Lower leg skin (tissue), 4 donors: ENCODE results near the gene KCNN4. TPM values are rescaled to one million over a fixed set of nuclear protein-coding genes. Genes with fewer than 3 reads are reported as not detected.
A peak's percentile ranks its signal among the peaks of the same experiment; 100 is the strongest.

ENCODE experiments used
- DNase-seq, 2 donors: peaks; one replicate each; pipeline ENCODE4 v3.0.0-alpha.2; 2019; ENCODE audit warnings: low spot score in 2 of 2
- H3K4me3 ChIP-seq: fragments of 200-600 bp; sonication (generic); 2 replicates; pipeline ENCODE4 v1.5.1; 2017; ENCODE audit warnings: mild to moderate bottlenecking, low read depth; ENCODE audit not compliant: poor library complexity, severe bottlenecking
- CTCF ChIP-seq, 3 donors: fragments of 450-650 bp; IDR thresholded peaks; one replicate each; pipeline ENCODE4 v1.5.1; 2016; ENCODE audit warnings: antibody characterized with exemption in 3 of 3, mild to moderate bottlenecking in 3 of 3, moderate library complexity in 2 of 3
- POLR2A ChIP-seq, 2 donors: fragments of 450-650 bp; IDR thresholded peaks; one replicate each; pipeline ENCODE4 v1.6.1; 2016 to 2017; ENCODE audit warnings: antibody characterized with exemption in 2 of 2, mild to moderate bottlenecking in 1 of 2, moderate library complexity in 1 of 2
- WGBS, 2 donors: methylation state at CpG; one replicate each; pipeline ENCODE4 v1.1.5; 2018; 5-methylcytosine and 5-hydroxymethylcytosine counted together
- intact Hi-C: fragments of 100-400 bp; cut with DNase I; formaldehyde crosslinking; loops from one replicate; pipeline ENCODE4 v1.15.0; 2023; ENCODE audit warnings: low total_unique reads
- total RNA-seq, 4 donors: library from RNA; depleted of rRNA; stranded (reverse); fragments of >200 nt; gene quantifications; one replicate each; pipeline ENCODE4 v1.1.0, GENCODE V29; 2016

The KCNN4 gene
- total RNA-seq, 4 donors from 2014 or later: 19.9 to 69.5 (median 49.2) TPM

- intact Hi-C loops: no loop called here
- peak in 1 of 2 donors; percentile 83 for DNase-seq
- TF ChIP-seq POLR2A (IDR thresholded peaks at IDR 0.05) (no peak), CTCF (IDR thresholded peaks at IDR 0.05) (no peak)
- no peak overlapping the region for H3K4me3 ChIP-seq
- WGBS, 2 donors: 45 to 59% methylated on average over 6 of the region's 6 CpGs
These were observed 18.8 kb upstream of the KCNN4 start for GRCh38 chr19:43799502-43800142.

GRCh38 chr19:43798546-43799409 is 18.0 kb upstream of the KCNN4 start:
- intact Hi-C loops: no loop called here
- 17 to 18% methylated on average over 35 to 59 of the region's 70 CpGs for WGBS, 2 donors
- peak overlapping the region; percentile 12 for H3K4me3 ChIP-seq
- TF ChIP-seq CTCF (IDR thresholded peaks at IDR 0.05): no peak
- no peak for TF ChIP-seq POLR2A (IDR thresholded peaks at IDR 0.05)
- peak; percentile 53 to 91 for DNase-seq

- 59% methylated on average over 5 of the region's 5 CpGs; no CpG with 5 or more reads in 1 of the 2 donors for WGBS, 2 donors
- intact Hi-C loops: no loop called here
- TF ChIP-seq POLR2A (IDR thresholded peaks at IDR 0.05) (no peak), CTCF (IDR thresholded peaks at IDR 0.05) (no peak)
- no peak overlapping the region for H3K4me3 ChIP-seq
- no peak for DNase-seq
These were observed 17.3 kb upstream of the KCNN4 start for GRCh38 chr19:43798026-43798545.

GRCh38 chr19:43797556-43797955 is 16.8 kb upstream of the KCNN4 start:
- peak in 1 of 2 donors; percentile 77 for DNase-seq
- intact Hi-C loops: no loop called here
- H3K4me3 ChIP-seq: no peak overlapping the region
- WGBS, 2 donors: 82 to 90% methylated on average over 7 of the region's 7 CpGs
- TF ChIP-seq POLR2A (IDR thresholded peaks at IDR 0.05): no peak
- no peak for TF ChIP-seq CTCF (IDR thresholded peaks at IDR 0.05)

GRCh38 chr19:43797118-43797517 is 16.3 kb upstream of the KCNN4 start:
- intact Hi-C loops: no loop called here
- DNase-seq: peak in 1 of 2 donors; percentile 53
- no peak overlapping the region for H3K4me3 ChIP-seq
- TF ChIP-seq CTCF (IDR thresholded peaks at IDR 0.05): no peak
- TF ChIP-seq POLR2A (IDR thresholded peaks at IDR 0.05): no peak
- WGBS, 2 donors: 40 to 65% methylated on average over 6 of the region's 6 CpGs
